HepG2 (cell line): Measurements from ENCODE around the gene PAPSS2. TPM values are rescaled to one million over a fixed set of nuclear protein-coding genes. Genes with fewer than 3 reads are reported as not detected.

Experiments used
- ATAD3A ChIP-seq: sonication (generic); formaldehyde crosslinking; IDR thresholded peaks from 2 replicates; pipeline ENCODE4 v1.4.0; 2020; ENCODE audit warnings: missing genetic modification reagents
- ATM ChIP-seq: fragments of 450-650 bp; IDR thresholded peaks from 2 replicates; pipeline ENCODE4 v1.7.1; 2017; ENCODE audit warnings: mild to moderate bottlenecking, borderline replicate concordance
- CBX5 ChIP-seq: sonication (generic); formaldehyde crosslinking; IDR thresholded peaks from 2 replicates; pipeline ENCODE4 v1.4.0; 2020; ENCODE audit warnings: missing genetic modification reagents, borderline replicate concordance
- DNMT3B ChIP-seq: conservative IDR thresholded peaks from 2 replicates; pipeline ENCODE4 v1.6.1; 2016; ENCODE audit warnings: missing biosample characterization, control low read depth
- ESRRA ChIP-seq: sonication (generic); formaldehyde crosslinking; IDR thresholded peaks from 2 replicates; pipeline ENCODE4 v1.5.1; 2020; ENCODE audit warnings: mild to moderate bottlenecking, low read depth, missing genetic modification reagents
- GZF1 ChIP-seq: sonication (generic); formaldehyde crosslinking; IDR thresholded peaks from 2 replicates; pipeline ENCODE4 v1.5.1; 2020; ENCODE audit warnings: mild to moderate bottlenecking, missing genetic modification reagents
- HCFC1 ChIP-seq: fragments of 150-350 bp; IDR thresholded peaks from 2 replicates; pipeline ENCODE4 v1.6.1; 2014; ENCODE audit warnings: low read depth, low read length
- HMG20A ChIP-seq: IDR thresholded peaks from 2 replicates; pipeline ENCODE4 v1.6.1; 2016; ENCODE audit warnings: borderline replicate concordance
- KMT2A ChIP-seq: sonication (generic); formaldehyde crosslinking; IDR thresholded peaks from 2 replicates; pipeline ENCODE4 v1.4.0; 2020; ENCODE audit warnings: missing genetic modification reagents
- MYC ChIP-seq: sonication (generic); formaldehyde crosslinking; IDR thresholded peaks from 2 replicates; pipeline ENCODE4 v1.9.0; 2021; ENCODE audit warnings: missing genetic modification reagents, borderline replicate concordance
- NFIC ChIP-seq: IDR thresholded peaks from 2 replicates; pipeline ENCODE4 v1.6.1; 2012; ENCODE audit warnings: mild to moderate bottlenecking, low read length, inconsistent platforms
- POLR2AphosphoS2 ChIP-seq: IDR thresholded peaks from 2 replicates; pipeline ENCODE4 v1.6.1; 2011; ENCODE audit warnings: low read depth, low read length, improper control_type of control experiment
- RFX1 ChIP-seq: fragments of 450-650 bp; IDR thresholded peaks from 2 replicates; pipeline ENCODE4 v1.6.1; 2017
- ZBTB21 ChIP-seq: sonication (generic); formaldehyde crosslinking; IDR thresholded peaks from 2 replicates; pipeline ENCODE4 v1.4.0; 2020; ENCODE audit warnings: missing genetic modification reagents
- ZNF138 ChIP-seq: sonication (generic); formaldehyde crosslinking; IDR thresholded peaks from 2 replicates; pipeline ENCODE4 v1.5.0; 2020; ENCODE audit warnings: mild to moderate bottlenecking, low read depth, missing genetic modification reagents
- ZNF160 ChIP-seq: sonication (generic); formaldehyde crosslinking; IDR thresholded peaks from 2 replicates; pipeline ENCODE4 v1.8.0; 2022; ENCODE audit warnings: mild to moderate bottlenecking, inconsistent platforms, missing genetic modification reagents
- ZNF3 ChIP-seq: IDR thresholded peaks from 2 replicates; pipeline ENCODE4 v1.7.0; 2017; ENCODE audit warnings: inconsistent platforms
- ZNF333 ChIP-seq: sonication (generic); formaldehyde crosslinking; IDR thresholded peaks from 2 replicates; pipeline ENCODE4 v1.4.0; 2020; ENCODE audit warnings: mild to moderate bottlenecking, missing genetic modification reagents, borderline replicate concordance
- ZNF343 ChIP-seq: sonication (generic); formaldehyde crosslinking; IDR thresholded peaks from 2 replicates; pipeline ENCODE4 v1.4.0; 2020; ENCODE audit warnings: mild to moderate bottlenecking, missing genetic modification reagents
- ZNF567 ChIP-seq: sonication (generic); formaldehyde crosslinking; IDR thresholded peaks from 2 replicates; pipeline ENCODE4 v1.8.1; 2023; ENCODE audit warnings: mild to moderate bottlenecking, missing genetic modification reagents, borderline replicate concordance
- ZNF615 ChIP-seq: sonication (generic); formaldehyde crosslinking; IDR thresholded peaks from 2 replicates; pipeline ENCODE4 v1.5.0; 2020; ENCODE audit warnings: mild to moderate bottlenecking, missing genetic modification reagents, borderline replicate concordance
- ZNF619 ChIP-seq: sonication (generic); formaldehyde crosslinking; IDR thresholded peaks from 2 replicates; pipeline ENCODE4 v1.4.0; 2020; ENCODE audit warnings: mild to moderate bottlenecking, missing genetic modification reagents
- ZNF773 ChIP-seq: sonication (generic); formaldehyde crosslinking; IDR thresholded peaks from 2 replicates; pipeline ENCODE4 v1.4.0; 2020; ENCODE audit warnings: missing genetic modification reagents, borderline replicate concordance
- ZNF782 ChIP-seq: sonication (generic); formaldehyde crosslinking; IDR thresholded peaks from 2 replicates; pipeline ENCODE4 v1.4.0; 2020; ENCODE audit warnings: missing genetic modification reagents, mild to moderate bottlenecking, borderline replicate concordance
- ZSCAN21 ChIP-seq: sonication (generic); formaldehyde crosslinking; IDR thresholded peaks from 2 replicates; pipeline ENCODE4 v1.8.0; 2022; ENCODE audit warnings: mild to moderate bottlenecking, missing genetic modification reagents, moderate library complexity, borderline replicate concordance
- polyA plus RNA-seq, 8 experiments: library from polyadenylated mRNA; depleted of rRNA in 3 of 8; stranded (reverse) in 7 of 8; unstranded in 1 of 8; fragments of >200 nt; fragmentation: Illumina TruSeq in 4 of 8; extraction: Trizol in 4 of 8; gene quantifications; 2 replicates each; pipeline versions ENCODE4 v1.2.1 to v1.2.3, GENCODE V29; 2011 to 2016; ENCODE audit warnings: low read depth in 4 of 8, missing spikeins in 1 of 8, mixed read lengths in 1 of 8; ENCODE audit not compliant: insufficient read depth in 1 of 8
- total RNA-seq, 5 experiments: library from RNA; depleted of rRNA; stranded (reverse); fragments of >200 nt; fragmentation: Illumina TruSeq; extraction: Trizol; gene quantifications; 2 replicates each; pipeline ENCODE4 v1.2.3, GENCODE V29; 2016; ENCODE audit warnings: low read depth in 1 of 5
- TF ChIP-seq, protein P1 (sequence below): IDR thresholded peaks from 2 replicates; pipeline ENCODE4 v1.6.1; 2016; ENCODE audit warnings: missing compliant biosample characterization, missing genetic modification reagents, borderline replicate concordance
- TF ChIP-seq, protein P2 (sequence below): IDR thresholded peaks from 2 replicates; pipeline ENCODE4 v1.6.1; 2016; ENCODE audit warnings: mild to moderate bottlenecking
- TF ChIP-seq, protein P3 (sequence below): sonication (generic); formaldehyde crosslinking; IDR thresholded peaks from 2 replicates; pipeline ENCODE4 v1.4.0; 2020; ENCODE audit warnings: mild to moderate bottlenecking, missing genetic modification reagents

The PAPSS2 gene
- total and polyA plus RNA-seq, 2 of the 13 experiments (the other 11 are each of a cell fraction or from before 2014, with no cell fraction given): 0.11 to 0.12 TPM

DNA sequence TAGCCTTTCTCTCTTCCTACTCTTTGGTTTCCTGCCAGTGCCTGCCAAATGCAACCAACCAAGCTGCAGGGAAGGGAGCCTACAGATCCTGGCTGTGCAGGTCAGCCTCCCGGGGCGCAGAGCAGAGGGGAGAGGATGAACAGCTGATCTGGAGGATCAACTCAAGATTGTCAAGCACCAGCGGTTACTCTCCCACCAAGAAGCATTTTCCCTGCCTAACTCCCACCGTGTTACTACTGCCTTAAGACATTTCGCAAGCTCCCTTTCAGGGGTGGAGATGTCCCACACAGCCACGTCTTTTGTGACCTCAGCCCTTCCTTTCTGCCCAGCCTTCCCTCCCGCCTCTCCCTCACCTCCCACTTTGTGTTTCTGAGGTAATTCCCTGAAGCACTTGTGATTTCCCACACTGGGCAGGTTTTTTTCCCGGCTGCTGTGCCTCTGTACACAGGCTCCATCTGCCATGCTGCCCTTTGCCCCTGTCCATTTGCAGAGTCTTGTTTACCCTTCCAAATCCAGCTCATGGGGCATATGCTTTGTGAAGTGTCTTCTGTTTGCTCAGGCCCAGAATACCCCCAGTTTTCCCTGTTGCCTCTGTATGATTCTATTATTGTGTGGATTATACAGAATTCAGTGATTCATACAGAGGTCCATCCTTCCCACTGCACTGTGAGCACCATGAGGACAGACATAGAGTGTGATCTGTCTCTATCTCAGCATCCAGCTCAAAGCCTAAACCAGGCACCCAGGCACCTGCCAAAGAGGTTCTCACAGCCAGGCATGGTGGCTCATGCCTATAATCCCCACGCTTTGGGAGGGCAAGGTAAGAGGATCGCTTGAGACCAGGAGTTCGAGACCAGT is 40.9 kb upstream of the PAPSS2 start (continued):
- TF ChIP-seq CBX5 (CRISPR knock-in tag) (peak; percentile 58; the same call in 1 of the 2 replicates), ZBTB21 (no peak), HMG20A (CRISPR knock-in tag) (peak; percentile 95), KMT2A (CRISPR knock-in tag) (no peak), ZNF160 (CRISPR knock-in tag) (no peak), HCFC1 (no peak), ZNF3 (no peak), ZNF773 (CRISPR knock-in tag) (no peak), ZNF782 (peak; percentile 37; the same call in 1 of the 2 replicates), ATAD3A (no peak), ATM (no peak), ZNF343 (CRISPR knock-in tag) (peak; percentile 41; the same call in 1 of the 2 replicates), RFX1 (no peak), ZSCAN21 (CRISPR knock-in tag) (peak; percentile 46; the same call in 1 of the 2 replicates), POLR2AphosphoS2 (no peak), NFIC (peak; percentile 85), ZNF333 (CRISPR knock-in tag) (no peak), ESRRA (CRISPR knock-in tag) (no peak; the same call in 1 of the 2 replicates), ZNF619 (peak; percentile 4; the same call in 1 of the 2 replicates), MYC (peak; percentile 48; the same call in 1 of the 2 replicates), DNMT3B (CRISPR knock-in tag) (no peak), ZNF567 (CRISPR knock-in tag) (no peak), GZF1 (CRISPR knock-in tag) (no peak), ZNF615 (CRISPR knock-in tag) (no peak), ZNF138 (CRISPR knock-in tag) (no peak)
- TF ChIP-seq, protein P1, sequence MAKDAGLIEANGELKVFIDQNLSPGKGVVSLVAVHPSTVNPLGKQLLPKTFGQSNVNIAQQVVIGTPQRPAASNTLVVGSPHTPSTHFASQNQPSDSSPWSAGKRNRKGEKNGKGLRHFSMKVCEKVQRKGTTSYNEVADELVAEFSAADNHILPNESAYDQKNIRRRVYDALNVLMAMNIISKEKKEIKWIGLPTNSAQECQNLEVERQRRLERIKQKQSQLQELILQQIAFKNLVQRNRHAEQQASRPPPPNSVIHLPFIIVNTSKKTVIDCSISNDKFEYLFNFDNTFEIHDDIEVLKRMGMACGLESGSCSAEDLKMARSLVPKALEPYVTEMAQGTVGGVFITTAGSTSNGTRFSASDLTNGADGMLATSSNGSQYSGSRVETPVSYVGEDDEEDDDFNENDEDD (CRISPR knock-in tag): peak; percentile 39; the same call in 1 of the 2 replicates
- TF ChIP-seq, protein P2, sequence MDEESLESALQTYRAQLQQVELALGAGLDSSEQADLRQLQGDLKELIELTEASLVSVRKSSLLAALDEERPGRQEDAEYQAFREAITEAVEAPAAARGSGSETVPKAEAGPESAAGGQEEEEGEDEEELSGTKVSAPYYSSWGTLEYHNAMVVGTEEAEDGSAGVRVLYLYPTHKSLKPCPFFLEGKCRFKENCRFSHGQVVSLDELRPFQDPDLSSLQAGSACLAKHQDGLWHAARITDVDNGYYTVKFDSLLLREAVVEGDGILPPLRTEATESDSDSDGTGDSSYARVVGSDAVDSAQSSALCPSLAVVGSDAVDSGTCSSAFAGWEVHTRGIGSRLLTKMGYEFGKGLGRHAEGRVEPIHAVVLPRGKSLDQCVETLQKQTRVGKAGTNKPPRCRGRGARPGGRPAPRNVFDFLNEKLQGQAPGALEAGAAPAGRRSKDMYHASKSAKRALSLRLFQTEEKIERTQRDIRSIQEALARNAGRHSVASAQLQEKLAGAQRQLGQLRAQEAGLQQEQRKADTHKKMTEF: peak; percentile 94
- TF ChIP-seq, protein P3, sequence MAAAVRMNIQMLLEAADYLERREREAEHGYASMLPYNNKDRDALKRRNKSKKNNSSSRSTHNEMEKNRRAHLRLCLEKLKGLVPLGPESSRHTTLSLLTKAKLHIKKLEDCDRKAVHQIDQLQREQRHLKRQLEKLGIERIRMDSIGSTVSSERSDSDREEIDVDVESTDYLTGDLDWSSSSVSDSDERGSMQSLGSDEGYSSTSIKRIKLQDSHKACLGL (CRISPR knock-in tag): no peak
